GM12865 (cell line): ENCODE results near the gene MAN2A2.
A peak's percentile ranks its signal among the peaks of the same experiment; 100 is the strongest.

ENCODE experiments used
- DNase-seq: peaks from one replicate; pipeline ENCODE4 v3.0.0; 2010; ENCODE audit warnings: low read depth
- H3K4me3 ChIP-seq: 2 replicates; pipeline ENCODE4 v1.5.1; 2011; ENCODE audit warnings: mild to moderate bottlenecking, low read depth, low read length, control low read depth
- TF ChIP-seq, protein P1 (sequence below): IDR thresholded peaks from 2 replicates; pipeline ENCODE4 v1.5.1; 2011; ENCODE audit warnings: low read length, control low read depth, low read depth, inconsistent platforms; ENCODE audit not compliant: insufficient read depth; ENCODE audit errors: missing control alignments

The MAN2A2 gene

GRCh38 chr15:90931828-90932659, 28.9 kb downstream of the MAN2A2 start, which contains the start of gene HDDC3:
Gene HDDC3 (minus strand): TSS chr15:90932549. CDS start chr15:90932540, 9 bp downstream.
- DNase-seq = peak; percentile 95
- H3K4me3 ChIP-seq = peak within 1 kb of the TSS; percentile 85
- TF ChIP-seq, protein P1, sequence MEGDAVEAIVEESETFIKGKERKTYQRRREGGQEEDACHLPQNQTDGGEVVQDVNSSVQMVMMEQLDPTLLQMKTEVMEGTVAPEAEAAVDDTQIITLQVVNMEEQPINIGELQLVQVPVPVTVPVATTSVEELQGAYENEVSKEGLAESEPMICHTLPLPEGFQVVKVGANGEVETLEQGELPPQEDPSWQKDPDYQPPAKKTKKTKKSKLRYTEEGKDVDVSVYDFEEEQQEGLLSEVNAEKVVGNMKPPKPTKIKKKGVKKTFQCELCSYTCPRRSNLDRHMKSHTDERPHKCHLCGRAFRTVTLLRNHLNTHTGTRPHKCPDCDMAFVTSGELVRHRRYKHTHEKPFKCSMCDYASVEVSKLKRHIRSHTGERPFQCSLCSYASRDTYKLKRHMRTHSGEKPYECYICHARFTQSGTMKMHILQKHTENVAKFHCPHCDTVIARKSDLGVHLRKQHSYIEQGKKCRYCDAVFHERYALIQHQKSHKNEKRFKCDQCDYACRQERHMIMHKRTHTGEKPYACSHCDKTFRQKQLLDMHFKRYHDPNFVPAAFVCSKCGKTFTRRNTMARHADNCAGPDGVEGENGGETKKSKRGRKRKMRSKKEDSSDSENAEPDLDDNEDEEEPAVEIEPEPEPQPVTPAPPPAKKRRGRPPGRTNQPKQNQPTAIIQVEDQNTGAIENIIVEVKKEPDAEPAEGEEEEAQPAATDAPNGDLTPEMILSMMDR = peak; percentile 97

- TF ChIP-seq, protein P1 = no peak
- no peak for DNase-seq
- H3K4me3 ChIP-seq = no peak overlapping the region; the same call in 1 of the 2 replicates
Measured at GRCh38 chr15:90932660-90932991, 29.5 kb downstream of the MAN2A2 start.

DNA sequence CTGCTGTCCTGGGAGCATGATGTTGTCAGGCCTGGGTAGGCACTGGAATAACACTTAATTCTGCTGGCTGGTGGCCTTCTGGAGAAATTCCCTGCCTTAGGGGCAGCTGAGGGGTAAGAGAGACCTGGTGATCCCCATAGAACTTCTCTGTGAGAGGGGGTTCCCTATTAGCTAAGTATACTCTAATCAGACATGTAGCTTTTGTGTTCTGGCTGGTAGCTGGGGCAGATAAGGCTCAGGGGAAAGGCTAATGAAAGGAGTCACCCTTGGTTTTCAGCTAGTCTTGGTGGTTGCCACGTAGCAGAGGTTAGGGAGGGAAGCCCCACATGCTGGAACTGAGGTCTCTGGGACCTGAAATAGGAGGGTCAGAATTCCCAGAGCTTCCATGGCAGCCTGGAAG, 30.2 kb downstream of the MAN2A2 start:
- TF ChIP-seq, protein P1 = no peak
- H3K4me3 ChIP-seq = no peak overlapping the region
- DNase-seq = no peak

- peak overlapping the region; percentile 69 for H3K4me3 ChIP-seq
- TF ChIP-seq, protein P1 = peak; percentile 98
- DNase-seq = peak; percentile 94
Measured at GRCh38 chr15:90934256-90934948, 31.3 kb downstream of the MAN2A2 start.

- H3K4me3 ChIP-seq = peak within 1 kb of the TSS; percentile 69
- DNase-seq = peak; percentile 94
- TF ChIP-seq, protein P1 = no peak
Measured at GRCh38 chr15:90934949-90935751, 32.0 kb downstream of the MAN2A2 start, which contains the start of gene UNC45A. Gene UNC45A (plus strand): TSS chr15:90935285. CDS start chr15:90935325, 40 bp downstream.

DNA sequence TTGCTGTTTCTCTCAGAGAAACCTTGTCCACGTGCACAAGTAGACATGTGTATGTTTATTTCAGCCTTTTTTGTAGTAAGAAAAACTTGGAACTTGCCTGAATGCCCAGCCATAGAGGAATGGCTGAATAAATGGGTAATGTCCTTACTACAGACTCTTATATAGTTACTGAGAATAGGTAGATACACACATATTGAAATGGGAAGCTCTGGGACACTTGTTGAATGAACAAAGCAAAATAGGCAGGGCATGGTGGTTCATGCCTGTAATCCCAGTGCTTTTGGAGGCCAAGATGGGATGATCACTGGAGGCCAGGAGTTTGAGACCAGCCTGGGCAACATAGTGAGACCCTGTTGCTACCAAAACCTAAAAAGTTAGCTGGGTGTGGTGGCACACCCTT, 33.7 kb downstream of the MAN2A2 start:
- no peak overlapping the region for H3K4me3 ChIP-seq
- TF ChIP-seq, protein P1 = no peak
- no peak for DNase-seq
